ENCODE data around the gene ADCY5. TPM values are rescaled to one million over a fixed set of nuclear protein-coding genes. Genes with fewer than 3 reads are reported as not detected.

The ADCY5 gene
- polyA plus RNA-seq, 2 donors, result 4.4 to 5.0 TPM

DNA sequence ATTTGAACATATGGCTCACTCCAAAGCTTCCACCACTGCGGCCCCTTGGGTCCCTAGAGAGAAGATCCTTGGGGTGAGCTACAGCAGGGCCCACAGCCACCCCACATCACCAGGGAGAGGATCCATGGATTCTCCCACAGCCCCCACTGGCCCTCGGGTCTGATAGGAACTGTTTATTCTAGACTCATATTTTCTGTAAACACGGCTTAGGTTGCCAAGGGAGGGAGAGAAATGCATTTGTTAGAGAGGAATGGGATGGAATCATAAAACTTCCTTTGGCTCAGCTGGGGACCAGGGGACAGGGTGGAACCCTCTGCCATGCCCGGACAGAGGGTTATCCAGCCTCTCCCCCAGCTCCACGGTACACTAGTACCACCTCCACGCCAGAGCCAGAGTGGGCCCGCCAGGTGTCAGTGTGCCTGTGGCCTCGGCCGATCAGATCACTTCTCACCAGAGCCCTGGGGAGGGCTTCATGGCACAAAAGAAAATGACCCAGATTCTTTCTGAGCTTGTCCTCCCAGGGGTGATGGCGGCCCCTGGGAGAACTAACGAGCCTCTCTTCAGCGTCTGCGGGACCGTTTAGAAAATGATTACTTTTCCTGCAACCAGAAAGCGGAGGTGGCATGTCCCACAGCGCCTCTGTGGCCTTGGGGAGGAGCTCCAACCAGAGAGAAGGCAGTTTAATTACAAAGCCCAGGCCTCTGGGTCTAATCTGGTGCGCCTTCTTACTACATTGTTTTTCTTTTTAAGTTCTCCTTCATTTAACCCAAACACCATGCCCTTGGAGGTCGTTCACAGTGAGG lies 33.7 kb downstream of the ADCY5 start:
- H3K27ac ChIP-seq (ENCODE audit: low read depth in 2 of 2, low read length in 1 of 2), result peak overlapping the region; percentile 45 to 75
- WGBS, 2 donors, result 69 to 71% methylated on average over 18 of the region's 18 CpGs
- H3K9me3 ChIP-seq (ENCODE audit: control insufficient read depth in 2 of 2, insufficient read depth in 1 of 2, low read depth in 1 of 2, low read length in 1 of 2), result no peaks in the 10 kb centered on the region
- H3K4me3 ChIP-seq (ENCODE audit: low read depth in 1 of 2, low read length in 2 of 2), result no peak overlapping the region
- H3K4me1 ChIP-seq (ENCODE audit: control insufficient read depth in 2 of 2, insufficient read depth in 2 of 2, low read length in 1 of 2), result peaks cover 4 to 5% of the 10 kb centered on the region in 2 donors
- no peaks in the 10 kb centered on the region for H3K36me3 ChIP-seq (ENCODE audit: control insufficient read depth in 2 of 2, insufficient read depth in 2 of 2, low read length in 1 of 2)
- H3K27me3 ChIP-seq (ENCODE audit: control insufficient read depth in 1 of 2, insufficient read depth in 2 of 2, low read length in 2 of 2), result no peaks in the 10 kb centered on the region

DNA sequence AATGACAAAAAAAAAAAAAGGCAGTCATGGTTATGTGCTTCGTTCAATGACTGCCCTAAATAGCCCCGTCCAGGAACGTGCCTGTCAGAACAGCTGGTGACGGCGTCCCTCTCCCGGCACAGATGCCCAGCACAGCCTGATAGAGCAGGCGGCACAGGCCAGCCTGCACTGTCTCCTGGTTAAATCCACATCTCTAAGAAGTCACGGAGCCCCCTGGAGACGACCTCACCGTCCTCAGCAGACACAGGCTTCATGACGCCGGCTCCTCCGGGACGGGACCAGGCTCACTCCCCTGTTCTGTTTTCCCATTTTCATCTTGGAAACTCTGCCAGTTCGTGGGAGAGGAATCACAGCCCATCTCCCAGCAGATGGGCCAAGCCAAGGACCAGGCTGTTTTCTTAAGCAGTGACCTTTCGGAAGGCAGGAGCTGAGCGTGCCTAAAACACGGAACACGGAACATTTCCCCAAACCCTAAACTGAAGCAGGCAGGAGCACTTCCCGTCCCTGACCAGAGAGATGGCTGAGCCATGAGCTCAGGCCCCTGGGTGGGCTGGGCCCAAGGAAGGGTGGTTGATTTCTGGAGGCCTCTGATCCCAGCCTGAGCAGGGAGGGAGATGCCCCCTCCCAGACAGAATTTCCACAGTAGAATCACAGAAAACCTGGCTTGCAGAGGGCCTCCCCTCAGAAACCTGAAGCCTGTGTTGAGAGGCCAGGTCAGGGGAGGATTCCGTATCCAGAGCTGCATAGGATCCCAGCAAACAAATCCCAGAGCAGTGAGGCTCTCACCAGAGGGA lies 35.9 kb downstream of the ADCY5 start:
- 66 to 71% methylated on average over 21 of the region's 21 CpGs for WGBS, 2 donors
- peaks cover 4 to 5% of the 10 kb centered on the region in 2 donors for H3K4me1 ChIP-seq (ENCODE audit: control insufficient read depth in 2 of 2, insufficient read depth in 2 of 2, low read length in 1 of 2)

DNA sequence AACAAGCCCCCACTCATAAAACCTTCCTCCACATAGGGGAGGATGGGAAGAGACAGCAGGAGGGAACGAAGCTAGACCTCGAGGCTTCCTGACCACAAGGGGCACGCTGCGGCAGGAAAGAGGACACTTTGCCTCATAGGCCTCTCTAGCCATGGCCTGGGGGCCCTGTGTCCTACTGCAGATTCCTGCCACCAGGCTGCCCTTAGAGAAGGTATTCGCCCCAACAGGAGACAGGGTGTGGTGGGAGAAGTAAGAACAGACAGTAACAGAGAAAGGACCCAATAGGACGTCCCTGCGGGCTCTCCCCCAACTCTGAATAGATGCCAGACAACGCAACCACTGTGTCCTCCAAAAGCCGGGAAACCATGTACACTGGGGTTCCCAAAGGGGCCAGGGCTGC lies 36.8 kb downstream of the ADCY5 start:
- Histone ChIP-seq H3K9me3 (ENCODE audit: control insufficient read depth in 2 of 2, insufficient read depth in 1 of 2, low read depth in 1 of 2, low read length in 1 of 2) (no peaks in the 10 kb centered on the region), H3K27me3 (ENCODE audit: control insufficient read depth in 1 of 2, insufficient read depth in 2 of 2, low read length in 2 of 2) (no peaks in the 10 kb centered on the region), H3K4me1 (ENCODE audit: control insufficient read depth in 2 of 2, insufficient read depth in 2 of 2, low read length in 1 of 2) (peaks cover 4 to 5% of the 10 kb centered on the region in 2 donors), H3K36me3 (ENCODE audit: control insufficient read depth in 2 of 2, insufficient read depth in 2 of 2, low read length in 1 of 2) (no peaks in the 10 kb centered on the region), H3K4me3 (ENCODE audit: low read depth in 1 of 2, low read length in 2 of 2) (no peak overlapping the region), H3K27ac (ENCODE audit: low read depth in 2 of 2, low read length in 1 of 2) (peak overlapping the region; percentile 75 to 78)
- 65 to 74% methylated on average over 9 of the region's 9 CpGs for WGBS, 2 donors

More for the DNA sequence above, 35.9 kb downstream of the ADCY5 start:
- Histone ChIP-seq H3K4me3 (ENCODE audit: low read depth in 1 of 2, low read length in 2 of 2) (no peak overlapping the region), H3K9me3 (ENCODE audit: control insufficient read depth in 2 of 2, insufficient read depth in 1 of 2, low read depth in 1 of 2, low read length in 1 of 2) (no peaks in the 10 kb centered on the region), H3K27ac (ENCODE audit: low read depth in 2 of 2, low read length in 1 of 2) (peak overlapping the region; percentile 78 to 81), H3K36me3 (ENCODE audit: control insufficient read depth in 2 of 2, insufficient read depth in 2 of 2, low read length in 1 of 2) (no peaks in the 10 kb centered on the region), H3K27me3 (ENCODE audit: control insufficient read depth in 1 of 2, insufficient read depth in 2 of 2, low read length in 2 of 2) (no peaks in the 10 kb centered on the region)

DNA sequence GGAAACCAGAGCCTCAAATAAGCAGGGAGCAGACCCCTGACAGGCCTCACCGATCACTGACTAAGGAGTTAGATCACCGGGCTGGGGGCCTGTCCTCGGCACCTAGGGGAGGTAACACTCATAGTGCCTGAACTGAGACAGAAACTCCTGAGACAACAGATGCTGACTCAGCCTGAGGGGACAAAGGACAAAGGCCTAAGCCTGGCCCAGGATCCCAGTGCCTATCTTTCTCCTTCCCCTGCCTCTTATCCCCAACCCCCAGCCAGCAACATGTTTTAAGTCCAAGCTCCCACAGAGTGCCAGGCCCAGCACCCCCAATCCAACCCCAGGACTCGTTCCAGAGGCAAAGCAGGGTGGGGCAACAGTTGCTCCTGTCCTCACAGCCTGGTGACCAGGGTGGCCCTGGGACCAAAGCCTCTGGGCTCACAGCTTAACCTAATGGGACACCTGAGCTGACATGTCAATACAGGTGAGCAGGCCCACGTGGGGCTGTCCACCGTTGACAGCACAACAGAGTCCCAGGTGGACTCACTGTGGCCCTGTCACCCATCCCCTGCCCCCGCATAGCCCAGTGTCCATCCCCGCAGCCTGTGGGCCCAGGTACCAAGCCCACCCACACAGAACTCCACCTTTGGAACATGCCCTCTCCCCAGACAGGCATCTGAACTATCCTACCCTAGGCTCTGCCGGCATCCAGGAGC lies 37.4 kb downstream of the ADCY5 start:
- no peaks in the 10 kb centered on the region for H3K9me3 ChIP-seq (ENCODE audit: control insufficient read depth in 2 of 2, insufficient read depth in 1 of 2, low read depth in 1 of 2, low read length in 1 of 2)
- no peaks in the 10 kb centered on the region for H3K36me3 ChIP-seq (ENCODE audit: control insufficient read depth in 2 of 2, insufficient read depth in 2 of 2, low read length in 1 of 2)
- peak overlapping the region; percentile 75 to 78 for H3K27ac ChIP-seq (ENCODE audit: low read depth in 2 of 2, low read length in 1 of 2)
- 67 to 70% methylated on average over 9 of the region's 9 CpGs for WGBS, 2 donors
- H3K27me3 ChIP-seq (ENCODE audit: control insufficient read depth in 1 of 2, insufficient read depth in 2 of 2, low read length in 2 of 2), result no peaks in the 10 kb centered on the region
- no peak overlapping the region for H3K4me3 ChIP-seq (ENCODE audit: low read depth in 1 of 2, low read length in 2 of 2)
- H3K4me1 ChIP-seq (ENCODE audit: control insufficient read depth in 2 of 2, insufficient read depth in 2 of 2, low read length in 1 of 2), result peaks cover 4 to 5% of the 10 kb centered on the region in 2 donors

- Histone ChIP-seq H3K4me3 (ENCODE audit: low read depth in 1 of 2, low read length in 2 of 2) (no peak overlapping the region), H3K9me3 (ENCODE audit: control insufficient read depth in 2 of 2, insufficient read depth in 1 of 2, low read depth in 1 of 2, low read length in 1 of 2) (no peaks in the 10 kb centered on the region), H3K4me1 (ENCODE audit: control insufficient read depth in 2 of 2, insufficient read depth in 2 of 2, low read length in 1 of 2) (peaks cover 4 to 5% of the 10 kb centered on the region in 2 donors), H3K27ac (ENCODE audit: low read depth in 2 of 2, low read length in 1 of 2) (peak overlapping the region in 1 of 2 donors; percentile 20), H3K36me3 (ENCODE audit: control insufficient read depth in 2 of 2, insufficient read depth in 2 of 2, low read length in 1 of 2) (no peaks in the 10 kb centered on the region), H3K27me3 (ENCODE audit: control insufficient read depth in 1 of 2, insufficient read depth in 2 of 2, low read length in 2 of 2) (no peaks in the 10 kb centered on the region)
- 84 to 86% methylated on average over 1 of the region's 1 CpG for WGBS, 2 donors
Observed at GRCh38 chr3:123410149-123410515, 38.8 kb downstream of the ADCY5 start.

- H3K4me1 ChIP-seq (ENCODE audit: control insufficient read depth in 2 of 2, insufficient read depth in 2 of 2, low read length in 1 of 2), result peaks cover 4 to 5% of the 10 kb centered on the region in 2 donors
- 26% methylated on average over 5 of the region's 5 CpGs for WGBS, 2 donors
- no peak overlapping the region for H3K4me3 ChIP-seq (ENCODE audit: low read depth in 1 of 2, low read length in 2 of 2)
- peak overlapping the region in 1 of 2 donors; percentile 52 for H3K27ac ChIP-seq (ENCODE audit: low read depth in 2 of 2, low read length in 1 of 2)
- no peaks in the 10 kb centered on the region for H3K9me3 ChIP-seq (ENCODE audit: control insufficient read depth in 2 of 2, insufficient read depth in 1 of 2, low read depth in 1 of 2, low read length in 1 of 2)
- H3K36me3 ChIP-seq (ENCODE audit: control insufficient read depth in 2 of 2, insufficient read depth in 2 of 2, low read length in 1 of 2), result no peaks in the 10 kb centered on the region
- no peaks in the 10 kb centered on the region for H3K27me3 ChIP-seq (ENCODE audit: control insufficient read depth in 1 of 2, insufficient read depth in 2 of 2, low read length in 2 of 2)
Observed at GRCh38 chr3:123409443-123410148, 39.3 kb downstream of the ADCY5 start.

DNA sequence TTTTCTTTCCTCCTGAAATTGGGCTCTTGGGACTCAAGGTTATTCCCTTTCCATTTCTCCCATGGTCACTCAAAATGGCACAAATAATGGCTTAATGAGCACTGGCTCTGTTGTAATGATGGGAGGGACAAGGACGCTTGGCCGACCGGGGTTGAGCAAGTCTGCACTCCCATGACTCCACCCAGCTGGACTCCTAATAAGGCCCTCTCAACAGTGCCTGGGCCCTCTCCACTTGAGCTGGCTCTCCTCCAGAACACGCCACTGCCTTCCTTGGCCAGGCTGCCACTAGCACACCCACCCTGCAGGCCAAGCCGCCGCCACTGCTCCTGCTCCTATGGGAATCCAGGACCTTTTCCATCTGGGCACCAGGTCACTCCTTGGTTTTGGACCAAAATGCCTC lies 42.3 kb downstream of the ADCY5 start:
- Histone ChIP-seq H3K36me3 (ENCODE audit: control insufficient read depth in 2 of 2, insufficient read depth in 2 of 2, low read length in 1 of 2) (no peaks in the 10 kb centered on the region), H3K4me1 (ENCODE audit: control insufficient read depth in 2 of 2, insufficient read depth in 2 of 2, low read length in 1 of 2) (peaks cover 2% of the 10 kb centered on the region in 2 donors), H3K9me3 (ENCODE audit: control insufficient read depth in 2 of 2, insufficient read depth in 1 of 2, low read depth in 1 of 2, low read length in 1 of 2) (no peaks in the 10 kb centered on the region), H3K27ac (ENCODE audit: low read depth in 2 of 2, low read length in 1 of 2) (peak overlapping the region; percentile 43 to 61), H3K27me3 (ENCODE audit: control insufficient read depth in 1 of 2, insufficient read depth in 2 of 2, low read length in 2 of 2) (no peaks in the 10 kb centered on the region), H3K4me3 (ENCODE audit: low read depth in 1 of 2, low read length in 2 of 2) (no peak overlapping the region)
- whole genome bisulfite sequencing, 2 donors, result 57 to 59% methylated on average over 6 of the region's 6 CpGs

- Histone ChIP-seq H3K9me3 (ENCODE audit: control insufficient read depth in 2 of 2, insufficient read depth in 1 of 2, low read depth in 1 of 2, low read length in 1 of 2) (no peaks in the 10 kb centered on the region), H3K36me3 (ENCODE audit: control insufficient read depth in 2 of 2, insufficient read depth in 2 of 2, low read length in 1 of 2) (no peaks in the 10 kb centered on the region), H3K4me3 (ENCODE audit: low read depth in 1 of 2, low read length in 2 of 2) (no peak overlapping the region), H3K27ac (ENCODE audit: low read depth in 2 of 2, low read length in 1 of 2) (peak overlapping the region; percentile 61 to 76), H3K27me3 (ENCODE audit: control insufficient read depth in 1 of 2, insufficient read depth in 2 of 2, low read length in 2 of 2) (no peaks in the 10 kb centered on the region), H3K4me1 (ENCODE audit: control insufficient read depth in 2 of 2, insufficient read depth in 2 of 2, low read length in 1 of 2) (no peaks in the 10 kb centered on the region)
- WGBS, 2 donors, result 87 to 89% methylated on average over 8 of the region's 8 CpGs
Observed at GRCh38 chr3:123405936-123406510, 42.9 kb downstream of the ADCY5 start.

- WGBS, 2 donors, result 73 to 80% methylated on average over 11 of the region's 11 CpGs
- Histone ChIP-seq H3K27ac (ENCODE audit: low read depth in 2 of 2, low read length in 1 of 2) (peak overlapping the region; percentile 35 to 54), H3K9me3 (ENCODE audit: control insufficient read depth in 2 of 2, insufficient read depth in 1 of 2, low read depth in 1 of 2, low read length in 1 of 2) (no peaks in the 10 kb centered on the region), H3K27me3 (ENCODE audit: control insufficient read depth in 1 of 2, insufficient read depth in 2 of 2, low read length in 2 of 2) (no peaks in the 10 kb centered on the region), H3K4me1 (ENCODE audit: control insufficient read depth in 2 of 2, insufficient read depth in 2 of 2, low read length in 1 of 2) (no peaks in the 10 kb centered on the region), H3K4me3 (ENCODE audit: low read depth in 1 of 2, low read length in 2 of 2) (no peak overlapping the region), H3K36me3 (ENCODE audit: control insufficient read depth in 2 of 2, insufficient read depth in 2 of 2, low read length in 1 of 2) (no peaks in the 10 kb centered on the region)
Observed at GRCh38 chr3:123405021-123405420, 43.9 kb downstream of the ADCY5 start.

Measured in esophagus (tissue), 2 donors.